Thoracic aorta (tissue), 2 donors: Measurements from ENCODE around the gene HOXA10. TPM values are rescaled to one million over a fixed set of nuclear protein-coding genes. Genes with fewer than 3 reads are reported as not detected.

Source experiments
- ATAC-seq: fragments of 150-250 bp; one replicate; pipeline ENCODE4 v1.8.0; 2017; ENCODE audit warnings: low read depth; ENCODE audit not compliant: insufficient number of reproducible peaks, low FRiP score
- DNase-seq: peaks from one replicate; pipeline ENCODE4 v3.0.0-alpha.2; 2020; ENCODE audit warnings: low spot score
- H3K27ac ChIP-seq, 2 donors: fragments of 200-600 bp; sonication (generic); 1 replicate in 1 of 2; 2 replicates in 1 of 2; pipeline ENCODE4 v1.5.1; 2016; ENCODE audit warnings: mild to moderate bottlenecking in 2 of 2, moderate library complexity in 2 of 2
- H3K27me3 ChIP-seq: fragments of 200-600 bp; sonication (generic); replicated peaks from 2 replicates; pipeline ENCODE4 v1.6.0; 2016; ENCODE audit warnings: mild to moderate bottlenecking; ENCODE audit not compliant: insufficient read depth
- H3K36me3 ChIP-seq: fragments of 200-600 bp; sonication (generic); one replicate; pipeline ENCODE4 v1.5.1; 2016
- H3K4me1 ChIP-seq, 2 donors: fragments of 200-600 bp; sonication (generic); 1 replicate in 1 of 2; 2 replicates in 1 of 2; pipeline versions ENCODE4 v1.5.1 to v1.6.0; 2016; ENCODE audit warnings: low read depth in 2 of 2, mild to moderate bottlenecking in 1 of 2; ENCODE audit not compliant: control insufficient read depth in 1 of 2
- H3K4me3 ChIP-seq: fragments of 200-600 bp; sonication (generic); 2 replicates; pipeline ENCODE4 v1.5.1; 2016; ENCODE audit warnings: mild to moderate bottlenecking
- H3K9me3 ChIP-seq: fragments of 200-600 bp; sonication (generic); 2 replicates; pipeline ENCODE4 v1.5.1; 2016
- total RNA-seq, 2 donors: library from RNA; depleted of rRNA; stranded (reverse); fragments of >200 nt; gene quantifications; one replicate each; pipeline versions ENCODE4 v1.1.0 to v1.2.3, GENCODE V29; 2016
- TF ChIP-seq, protein P1 (sequence below): fragments of 200-600 bp; sonication (generic); IDR thresholded peaks from one replicate; pipeline ENCODE4 v1.5.1; 2019; ENCODE audit warnings: antibody characterized with exemption

The HOXA10 gene
- total RNA-seq, 2 donors from 2014 or later: 0.81 TPM; not detected in 1

DNA sequence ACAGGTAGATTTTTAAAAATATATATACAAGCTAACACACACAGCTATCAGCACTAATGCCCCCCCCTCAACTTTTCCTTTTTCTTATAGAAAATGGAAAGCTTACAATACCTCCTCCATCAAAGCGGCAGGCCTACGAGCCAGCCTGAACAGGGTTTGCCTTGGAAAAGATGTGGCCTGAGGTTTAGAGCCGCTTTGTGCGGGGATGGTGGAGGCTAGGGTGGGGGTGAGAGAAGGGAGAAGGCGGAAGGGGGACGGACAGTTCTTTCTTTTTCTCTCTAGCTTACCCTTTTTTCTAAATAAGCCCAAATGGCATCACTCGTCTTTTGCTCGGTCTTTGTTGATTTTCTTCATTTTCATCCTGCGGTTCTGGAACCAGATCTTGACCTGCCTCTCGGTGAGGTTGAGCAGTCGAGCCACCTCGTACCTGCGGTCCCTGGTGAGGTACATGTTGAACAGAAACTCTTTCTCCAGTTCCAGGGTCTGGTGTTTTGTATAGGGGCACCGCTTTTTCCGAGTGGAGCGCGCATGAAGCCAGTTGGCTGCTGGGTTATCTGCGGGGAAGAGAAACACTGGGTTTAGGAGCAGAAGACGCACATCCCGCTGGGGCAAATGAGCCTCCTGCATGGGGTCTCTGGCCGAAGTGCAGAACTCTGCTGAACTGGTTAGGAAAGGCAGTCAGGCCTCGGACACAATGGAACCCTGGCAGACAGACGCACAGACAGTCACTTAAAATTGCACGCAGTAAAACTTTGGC lies 10.7 kb downstream of the HOXA10 start:
- DNase-seq: no peak
- Histone ChIP-seq H3K36me3 (no peaks in the 10 kb centered on the region), H3K27ac (no peak overlapping the region), H3K4me1 (peaks cover 10 to 28% of the 10 kb centered on the region in 2 donors), H3K4me3 (no peak overlapping the region), H3K9me3 (no peaks in the 10 kb centered on the region), H3K27me3 (peaks cover 9% of the 10 kb centered on the region)
- TF ChIP-seq, protein P1, sequence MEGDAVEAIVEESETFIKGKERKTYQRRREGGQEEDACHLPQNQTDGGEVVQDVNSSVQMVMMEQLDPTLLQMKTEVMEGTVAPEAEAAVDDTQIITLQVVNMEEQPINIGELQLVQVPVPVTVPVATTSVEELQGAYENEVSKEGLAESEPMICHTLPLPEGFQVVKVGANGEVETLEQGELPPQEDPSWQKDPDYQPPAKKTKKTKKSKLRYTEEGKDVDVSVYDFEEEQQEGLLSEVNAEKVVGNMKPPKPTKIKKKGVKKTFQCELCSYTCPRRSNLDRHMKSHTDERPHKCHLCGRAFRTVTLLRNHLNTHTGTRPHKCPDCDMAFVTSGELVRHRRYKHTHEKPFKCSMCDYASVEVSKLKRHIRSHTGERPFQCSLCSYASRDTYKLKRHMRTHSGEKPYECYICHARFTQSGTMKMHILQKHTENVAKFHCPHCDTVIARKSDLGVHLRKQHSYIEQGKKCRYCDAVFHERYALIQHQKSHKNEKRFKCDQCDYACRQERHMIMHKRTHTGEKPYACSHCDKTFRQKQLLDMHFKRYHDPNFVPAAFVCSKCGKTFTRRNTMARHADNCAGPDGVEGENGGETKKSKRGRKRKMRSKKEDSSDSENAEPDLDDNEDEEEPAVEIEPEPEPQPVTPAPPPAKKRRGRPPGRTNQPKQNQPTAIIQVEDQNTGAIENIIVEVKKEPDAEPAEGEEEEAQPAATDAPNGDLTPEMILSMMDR: no peak
- ATAC-seq: no peak

DNA sequence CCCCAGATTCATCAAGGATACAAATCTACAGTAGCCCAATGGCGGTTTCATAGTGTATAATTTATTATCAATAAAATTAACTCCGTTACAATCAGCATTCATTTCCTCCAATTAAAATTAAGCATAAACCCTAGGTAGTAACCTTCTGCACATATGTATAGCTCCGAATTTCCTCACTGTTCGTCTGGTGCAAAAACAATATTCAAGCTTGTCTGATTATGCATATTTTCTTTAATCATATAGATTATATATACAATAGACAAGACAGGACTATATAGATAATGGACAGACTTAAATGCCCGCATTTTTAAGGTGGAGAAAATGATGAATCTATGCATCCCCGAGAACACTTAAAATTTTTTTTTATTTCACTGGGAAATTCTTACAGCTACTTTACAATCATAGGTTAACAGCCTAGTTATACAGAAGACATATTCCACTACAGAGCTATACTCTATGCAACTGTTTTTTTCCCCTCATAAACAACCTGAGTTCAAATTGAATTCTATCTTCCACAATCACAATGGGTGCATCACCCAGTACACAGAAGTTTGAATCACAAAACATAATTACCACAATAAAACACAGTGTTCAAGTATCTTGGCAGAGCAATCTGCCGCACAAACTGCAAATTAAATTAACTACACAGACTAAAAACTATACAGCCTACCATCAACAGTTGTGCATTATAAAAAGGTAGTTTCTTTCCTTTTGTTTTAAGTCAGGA lies 11.4 kb downstream of the HOXA10 start:
- Histone ChIP-seq H3K9me3 (no peaks in the 10 kb centered on the region), H3K27me3 (peaks cover 9% of the 10 kb centered on the region), H3K4me3 (no peak overlapping the region), H3K27ac (no peak overlapping the region), H3K36me3 (no peaks in the 10 kb centered on the region), H3K4me1 (peaks cover 10 to 28% of the 10 kb centered on the region in 2 donors)
- ATAC-seq (no peak), DNase-seq (no peak)
- TF ChIP-seq, protein P1: no peak

DNA sequence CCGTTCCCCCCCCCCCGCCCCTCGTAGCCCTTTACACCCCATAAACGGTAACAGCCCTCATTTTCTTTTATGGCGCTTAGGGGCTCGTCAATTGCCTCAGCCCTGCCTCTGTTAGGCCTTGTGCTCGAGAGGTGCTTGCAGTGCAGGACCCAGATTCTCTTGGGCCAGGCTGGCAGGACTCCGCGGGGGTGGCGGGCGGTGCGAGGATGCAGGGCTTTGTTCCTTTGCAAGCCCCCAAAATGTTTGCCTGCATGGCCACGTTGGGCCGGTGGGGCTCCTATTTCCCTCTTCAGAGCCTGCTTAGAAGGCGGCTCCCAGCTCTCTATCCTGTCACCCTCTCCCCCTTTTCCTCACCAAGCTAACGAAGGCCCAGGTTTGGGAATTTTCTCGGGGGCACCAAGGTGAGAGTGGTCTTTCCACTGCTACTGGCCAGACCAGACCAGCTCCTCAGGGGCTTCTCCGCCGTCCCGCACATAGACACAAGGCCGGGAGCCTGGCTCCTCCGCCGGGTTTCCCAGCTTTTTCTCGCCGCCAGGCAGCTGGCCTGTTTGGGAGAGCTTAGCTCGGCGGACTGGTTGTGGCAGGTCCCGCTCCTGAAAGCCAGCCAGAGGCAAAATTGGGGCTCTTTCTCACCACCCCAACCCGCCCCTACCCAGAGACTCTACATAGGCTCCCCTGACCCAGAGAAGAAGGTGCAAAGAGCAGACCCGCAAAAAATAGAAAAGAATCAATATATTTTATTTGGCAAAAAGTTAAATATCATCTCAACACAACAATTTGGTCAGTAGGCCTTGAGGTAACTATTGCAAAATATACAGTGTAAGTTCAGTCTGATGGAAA lies 12.2 kb downstream of the HOXA10 start:
- H3K27ac ChIP-seq: no peak overlapping the region
- TF ChIP-seq, protein P1: no peak
- no peak overlapping the region for H3K4me3 ChIP-seq
- peaks cover 9% of the 10 kb centered on the region for H3K27me3 ChIP-seq
- H3K4me1 ChIP-seq: peaks cover 10 to 28% of the 10 kb centered on the region in 2 donors
- no peaks in the 10 kb centered on the region for H3K9me3 ChIP-seq
- ATAC-seq (no peak), DNase-seq (no peak)
- H3K36me3 ChIP-seq: no peaks in the 10 kb centered on the region

DNA sequence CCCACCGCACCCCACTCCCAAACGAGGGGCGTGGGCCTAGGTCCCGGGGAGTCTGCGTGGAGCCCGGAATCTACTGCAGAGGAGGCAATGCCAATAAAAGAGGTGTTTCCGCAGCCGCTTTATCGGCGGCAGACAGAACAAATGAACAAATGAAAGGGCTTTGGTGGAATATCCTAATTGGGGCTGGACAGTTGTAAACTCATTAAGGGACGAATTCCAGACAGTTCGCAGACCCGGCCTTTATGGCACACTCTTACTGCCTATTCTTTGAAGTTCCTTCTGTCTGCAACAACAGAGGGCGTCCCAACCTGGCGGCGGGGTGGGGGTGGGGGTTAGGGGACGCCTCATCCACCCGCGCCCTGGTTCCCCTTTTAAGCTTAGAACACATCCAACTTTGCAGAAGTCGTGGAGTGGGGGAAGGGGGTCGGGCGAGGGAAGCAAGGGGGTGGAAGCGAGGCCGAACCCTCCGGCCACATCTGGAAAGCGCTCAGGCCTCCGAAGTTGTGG lies 12.9 kb downstream of the HOXA10 start:
- peaks cover 9% of the 10 kb centered on the region for H3K27me3 ChIP-seq
- H3K27ac ChIP-seq: no peak overlapping the region
- ATAC-seq (no peak), DNase-seq (no peak)
- H3K4me1 ChIP-seq: peaks cover 10 to 24% of the 10 kb centered on the region in 2 donors
- no peaks in the 10 kb centered on the region for H3K36me3 ChIP-seq
- H3K4me3 ChIP-seq: peak overlapping the region; percentile 78
- H3K9me3 ChIP-seq: no peaks in the 10 kb centered on the region
- TF ChIP-seq, protein P1: no peak
